GM13976 (cell line): ENCODE data around the gene OCA2.

ENCODE experiments used
- DNase-seq: peaks from one replicate; pipeline ENCODE4 v3.0.0; 2012; ENCODE audit warnings: low spot score
- in situ Hi-C: fragments of 300-500 bp; cut with MboI; formaldehyde crosslinking; loops from one replicate; pipeline ENCODE4 v1.12.0; 2022; ENCODE audit warnings: low sequenced_read_pairs, mixed read lengths, inconsistent platforms; ENCODE audit not compliant: unreplicated experiment
- TF ChIP-seq, protein P1 (sequence below): IDR thresholded peaks from 2 replicates; pipeline ENCODE4 v1.5.1; 2012; ENCODE audit warnings: borderline replicate concordance, mild to moderate bottlenecking; ENCODE audit not compliant: insufficient read depth; ENCODE audit errors: extremely low read depth, missing control alignments, control extremely low read depth

The OCA2 gene

GRCh38 chr15:27977696-27978095, 121.4 kb downstream of the OCA2 start:
- in situ Hi-C loops, result no loop called here
- TF ChIP-seq, protein P1, sequence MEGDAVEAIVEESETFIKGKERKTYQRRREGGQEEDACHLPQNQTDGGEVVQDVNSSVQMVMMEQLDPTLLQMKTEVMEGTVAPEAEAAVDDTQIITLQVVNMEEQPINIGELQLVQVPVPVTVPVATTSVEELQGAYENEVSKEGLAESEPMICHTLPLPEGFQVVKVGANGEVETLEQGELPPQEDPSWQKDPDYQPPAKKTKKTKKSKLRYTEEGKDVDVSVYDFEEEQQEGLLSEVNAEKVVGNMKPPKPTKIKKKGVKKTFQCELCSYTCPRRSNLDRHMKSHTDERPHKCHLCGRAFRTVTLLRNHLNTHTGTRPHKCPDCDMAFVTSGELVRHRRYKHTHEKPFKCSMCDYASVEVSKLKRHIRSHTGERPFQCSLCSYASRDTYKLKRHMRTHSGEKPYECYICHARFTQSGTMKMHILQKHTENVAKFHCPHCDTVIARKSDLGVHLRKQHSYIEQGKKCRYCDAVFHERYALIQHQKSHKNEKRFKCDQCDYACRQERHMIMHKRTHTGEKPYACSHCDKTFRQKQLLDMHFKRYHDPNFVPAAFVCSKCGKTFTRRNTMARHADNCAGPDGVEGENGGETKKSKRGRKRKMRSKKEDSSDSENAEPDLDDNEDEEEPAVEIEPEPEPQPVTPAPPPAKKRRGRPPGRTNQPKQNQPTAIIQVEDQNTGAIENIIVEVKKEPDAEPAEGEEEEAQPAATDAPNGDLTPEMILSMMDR, result no peak
- DNase-seq, result no peak

- no peak for DNase-seq
- in situ Hi-C loops, result no loop called here
- TF ChIP-seq, protein P1, result no peak
Observed at GRCh38 chr15:27973886-27974285, 125.2 kb downstream of the OCA2 start.

GRCh38 chr15:27970661-27971392, 128.3 kb downstream of the OCA2 start:
- in situ Hi-C loops, result no loop called here
- no peak for DNase-seq
- TF ChIP-seq, protein P1, result no peak

- in situ Hi-C loops, result no loop called here
- TF ChIP-seq, protein P1, result no peak
- no peak for DNase-seq
Observed at GRCh38 chr15:27967541-27967940, 131.6 kb downstream of the OCA2 start.

DNA sequence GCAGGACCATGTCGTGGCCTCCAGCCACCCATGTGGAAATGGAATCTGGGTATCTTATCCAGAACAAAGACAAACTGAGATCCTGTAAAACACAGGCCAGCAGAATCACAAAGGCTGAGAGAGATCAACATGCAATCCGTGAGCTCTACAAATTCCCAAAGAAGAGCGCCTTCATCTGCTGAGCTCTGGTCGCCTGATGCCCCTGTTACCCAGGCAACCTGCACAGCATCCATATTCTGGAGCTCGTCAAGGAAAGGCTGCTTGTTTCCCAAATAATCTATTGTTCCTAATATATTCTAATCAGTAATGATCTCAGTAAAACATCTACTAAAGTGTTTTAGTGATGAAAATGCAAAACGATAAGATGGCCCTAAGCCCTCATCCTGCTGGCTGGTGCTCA, 133.6 kb downstream of the OCA2 start:
- TF ChIP-seq, protein P1, result no peak
- in situ Hi-C loops, result no loop called here
- no peak for DNase-seq

DNA sequence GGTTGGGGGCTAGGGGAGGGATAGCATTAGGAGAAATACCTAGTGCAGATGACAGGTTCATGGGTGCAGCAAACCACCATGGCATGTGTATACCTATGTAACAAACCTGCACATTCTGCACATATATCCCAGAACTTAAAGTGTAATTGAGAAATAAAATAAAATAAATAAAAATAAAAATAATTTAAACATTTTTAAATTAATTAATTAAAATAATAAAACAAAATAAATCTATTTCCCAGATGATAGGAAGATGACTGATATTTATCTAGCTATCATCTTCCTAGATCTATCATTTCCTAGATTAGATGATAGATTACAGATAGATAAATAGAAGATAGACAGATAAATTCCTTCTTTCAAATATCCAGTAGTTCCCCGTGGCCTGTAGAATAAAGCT, 137.3 kb downstream of the OCA2 start:
- in situ Hi-C loops, result no loop called here

More for the DNA sequence above, 137.3 kb downstream of the OCA2 start:
- TF ChIP-seq, protein P1, result no peak
- DNase-seq, result no peak
